GM19035 (cell line): ENCODE results near the gene ANKFN1.

Source experiments
- ATAC-seq: cut with Tn5 transposase; IDR thresholded peaks from one replicate; pipeline ENCODE4 v1.9.1; 2021; ENCODE audit not compliant: unreplicated experiment

The ANKFN1 gene

DNA sequence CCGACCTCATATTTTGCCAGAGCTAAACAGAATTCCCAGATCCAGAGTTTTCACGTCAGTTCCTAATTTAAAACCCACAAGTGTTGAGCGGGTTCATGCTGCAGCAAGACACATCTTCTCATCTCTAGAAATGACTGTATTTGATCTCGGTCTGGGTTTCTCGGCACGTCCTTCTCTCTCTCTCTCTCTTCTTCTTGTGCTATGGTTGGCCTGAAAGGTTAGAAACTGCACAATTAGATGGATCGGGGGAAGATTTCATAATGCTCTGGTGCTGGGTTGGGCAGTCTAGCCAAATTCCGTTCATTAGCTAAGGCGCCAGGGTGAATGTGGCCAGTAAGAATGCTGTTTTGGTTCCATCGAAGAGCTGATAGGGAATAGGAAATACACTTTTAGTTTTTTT is 281.3 kb downstream of the ANKFN1 start:
- no peak for ATAC-seq

- no peak for ATAC-seq
Observed at GRCh38 chr17:56436142-56436541, 282.9 kb downstream of the ANKFN1 start.

GRCh38 chr17:56440419-56440818 is 287.1 kb downstream of the ANKFN1 start:
- no peak for ATAC-seq

DNA sequence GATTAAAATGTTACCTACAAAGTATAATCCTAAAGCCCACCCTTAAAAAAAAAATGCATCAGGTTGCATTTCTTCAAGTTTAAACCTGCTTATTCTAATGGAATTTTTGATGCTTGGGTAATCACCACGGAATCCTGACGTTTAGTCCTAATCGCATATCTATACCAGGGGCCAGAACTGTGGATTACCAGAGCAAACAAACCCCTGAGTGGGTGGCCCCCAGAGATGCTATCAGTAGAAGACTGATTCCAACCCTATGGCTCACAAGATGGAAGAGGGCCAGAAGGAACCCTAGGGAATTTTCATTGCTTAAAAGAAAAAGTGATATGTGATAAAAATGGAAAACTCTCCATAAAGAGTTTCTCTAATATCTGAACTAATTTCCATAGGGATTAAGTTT is 288.0 kb downstream of the ANKFN1 start:
- no peak for ATAC-seq

GRCh38 chr17:56445692-56446411 is 292.6 kb downstream of the ANKFN1 start:
- no peak for ATAC-seq

GRCh38 chr17:56447171-56447570 is 293.9 kb downstream of the ANKFN1 start:
- no peak for ATAC-seq

GRCh38 chr17:56448371-56448770 is 295.1 kb downstream of the ANKFN1 start:
- ATAC-seq, result no peak

DNA sequence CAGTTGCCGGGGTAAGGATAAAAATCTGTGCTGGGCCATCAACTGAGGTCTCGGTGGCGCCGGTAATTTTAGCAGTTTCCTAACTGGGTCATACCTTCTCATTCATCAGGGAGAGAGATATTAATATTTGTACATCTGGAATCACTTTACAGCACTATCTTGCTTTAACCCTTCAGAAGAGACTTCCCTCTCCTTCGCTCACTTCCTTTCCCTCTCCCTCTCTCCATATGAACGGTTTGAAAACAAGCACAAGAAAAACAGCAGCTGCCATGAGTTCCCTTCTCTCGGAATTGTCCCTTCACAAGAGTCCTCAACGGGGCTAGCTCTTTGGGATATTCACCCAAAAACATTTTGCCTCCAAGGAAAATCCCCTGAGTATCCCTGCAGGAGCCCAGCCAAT is 295.9 kb downstream of the ANKFN1 start:
- no peak for ATAC-seq

DNA sequence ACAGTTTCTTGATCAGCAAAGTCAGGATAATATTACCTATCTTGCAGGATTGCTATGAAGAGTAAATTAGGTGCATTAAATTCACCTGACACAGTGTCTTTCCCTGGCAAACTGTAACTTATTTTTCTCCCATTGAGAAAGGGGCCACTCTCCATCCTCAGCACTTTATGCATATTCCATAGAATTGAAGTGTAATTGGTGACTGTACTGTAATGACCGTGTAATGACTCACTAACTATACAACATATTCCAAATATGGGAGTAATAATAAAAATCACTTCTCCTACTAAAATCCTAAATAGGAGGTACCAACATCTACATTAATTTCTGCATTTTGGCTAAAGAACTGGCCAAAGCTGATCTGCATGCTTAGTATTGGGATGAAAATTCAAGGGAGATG is 298.4 kb downstream of the ANKFN1 start:
- no peak for ATAC-seq

DNA sequence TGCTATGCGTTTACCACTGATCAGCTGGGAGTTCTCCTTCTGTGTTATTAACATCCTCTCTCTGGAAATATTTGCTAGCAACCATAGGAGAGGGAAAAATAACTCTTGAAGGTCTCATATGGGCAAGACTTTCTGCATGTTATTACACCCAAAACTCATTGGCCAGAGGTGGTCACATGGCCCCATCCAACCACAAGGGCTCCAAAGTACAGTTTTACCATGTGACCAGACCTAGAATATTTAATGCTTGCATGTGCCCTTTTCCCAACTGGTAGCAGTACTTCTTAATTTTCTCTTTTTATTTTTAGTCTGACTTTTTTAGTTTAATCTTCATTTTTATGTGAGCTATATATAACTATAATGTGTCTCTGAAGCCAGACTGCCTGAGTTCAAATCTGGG is 299.2 kb downstream of the ANKFN1 start:
- ATAC-seq, result no peak

GRCh38 chr17:56457501-56457900 is 304.2 kb downstream of the ANKFN1 start:
- no peak for ATAC-seq

GRCh38 chr17:56465886-56466285 is 312.6 kb downstream of the ANKFN1 start:
- ATAC-seq, result no peak

DNA sequence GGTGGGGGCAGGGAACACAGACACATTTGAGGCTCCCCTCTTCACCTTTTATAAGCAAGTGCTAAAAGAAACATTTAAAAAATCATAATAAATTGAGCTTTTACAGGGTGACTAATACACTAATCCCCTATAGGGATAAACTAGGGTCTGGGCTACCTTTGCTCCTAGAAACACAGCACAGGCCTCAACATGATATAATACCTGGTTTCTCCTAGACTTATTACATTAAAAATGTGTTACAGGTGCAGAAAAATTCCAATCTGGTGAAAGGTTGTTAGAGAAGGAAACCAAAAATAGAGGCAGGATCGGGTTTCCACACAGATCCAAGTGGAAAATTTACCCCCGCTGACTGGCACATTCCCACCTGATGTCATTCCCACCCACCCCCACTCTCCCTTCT is 315.6 kb downstream of the ANKFN1 start:
- no peak for ATAC-seq

- no peak for ATAC-seq
Observed at GRCh38 chr17:56471696-56472095, 318.4 kb downstream of the ANKFN1 start.

GRCh38 chr17:56475116-56475515 is 321.8 kb downstream of the ANKFN1 start:
- no peak for ATAC-seq

GRCh38 chr17:56478836-56479447 is 325.7 kb downstream of the ANKFN1 start:
- ATAC-seq, result no peak

GRCh38 chr17:56480501-56480900 is 327.2 kb downstream of the ANKFN1 start:
- ATAC-seq, result no peak

DNA sequence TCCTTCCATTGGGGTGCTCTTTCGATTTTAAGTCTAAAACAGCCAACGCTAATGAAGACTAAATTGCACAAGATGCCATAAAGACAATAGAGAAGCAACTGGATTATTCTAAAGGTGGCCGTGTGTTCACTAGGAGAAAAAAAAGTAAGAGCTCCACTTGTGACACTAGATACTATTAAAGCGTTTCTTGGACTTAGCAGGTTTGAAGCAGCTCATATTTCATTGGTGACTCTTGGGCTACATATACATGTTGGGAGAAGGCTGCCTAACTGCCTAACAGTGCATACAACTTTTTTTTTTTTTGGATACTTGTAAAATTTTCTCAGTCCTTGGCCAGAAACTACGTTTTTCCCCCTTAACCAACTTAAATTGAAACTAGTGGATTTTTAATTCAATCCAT is 328.4 kb downstream of the ANKFN1 start:
- no peak for ATAC-seq

DNA sequence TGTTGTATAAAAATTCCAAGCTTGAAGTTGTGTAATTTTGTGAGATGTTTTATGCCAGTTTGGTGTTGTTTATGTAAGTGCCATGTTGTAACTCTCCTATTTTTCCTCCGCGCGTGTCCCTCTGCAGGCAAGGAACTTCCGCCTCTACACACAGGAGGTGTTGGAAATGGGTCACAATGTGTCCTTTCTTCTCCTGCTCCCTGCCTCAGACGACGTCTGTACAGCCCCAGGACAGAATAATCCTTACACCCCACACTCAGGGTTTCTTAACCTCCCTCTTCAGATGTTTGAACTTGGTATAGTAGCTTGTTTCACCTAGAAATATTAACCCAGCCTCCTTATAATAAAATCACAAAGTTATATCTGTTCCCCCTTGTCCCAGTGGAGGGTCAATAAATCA is 329.0 kb downstream of the ANKFN1 start:
- ATAC-seq, result no peak

- ATAC-seq, result no peak
Observed at GRCh38 chr17:56486732-56487131, 333.5 kb downstream of the ANKFN1 start.

DNA sequence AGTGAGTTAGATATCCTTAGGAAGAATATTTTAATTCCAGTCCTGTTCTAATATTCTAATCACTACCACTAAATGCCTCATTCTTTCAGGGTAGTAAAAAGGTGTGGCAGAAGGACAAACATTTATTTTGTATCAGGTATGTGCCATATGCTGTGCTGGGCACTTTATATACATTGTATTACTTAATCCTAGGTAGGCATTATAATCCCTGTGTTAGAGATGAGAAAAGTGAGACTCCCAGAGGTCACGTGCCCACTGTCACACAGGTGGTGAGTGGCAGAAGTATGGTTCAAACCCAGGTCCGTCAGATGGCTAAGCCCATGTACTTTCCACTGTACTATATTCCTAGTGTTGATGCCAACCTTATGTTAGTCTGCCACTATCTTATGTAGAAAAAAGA is 335.5 kb downstream of the ANKFN1 start:
- no peak for ATAC-seq

DNA sequence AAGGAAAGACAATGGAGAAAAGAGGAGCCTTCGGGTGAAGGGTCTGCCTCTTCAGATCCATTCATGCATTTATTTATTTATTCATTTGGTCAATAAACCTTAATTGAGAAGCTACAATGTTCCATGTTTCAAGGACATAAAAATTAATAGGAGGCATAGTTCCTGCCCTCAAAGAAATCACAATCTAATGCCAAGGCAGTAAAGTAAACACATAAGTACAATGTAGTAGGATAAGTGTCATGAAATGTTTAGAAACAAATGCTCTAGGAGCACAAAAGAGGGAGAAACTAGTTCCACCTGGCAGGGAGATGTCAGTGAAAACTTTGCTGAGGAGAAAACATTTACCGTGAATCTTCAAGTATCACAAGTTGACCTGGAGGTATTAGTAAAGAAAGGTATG is 336.7 kb downstream of the ANKFN1 start:
- ATAC-seq, result no peak

DNA sequence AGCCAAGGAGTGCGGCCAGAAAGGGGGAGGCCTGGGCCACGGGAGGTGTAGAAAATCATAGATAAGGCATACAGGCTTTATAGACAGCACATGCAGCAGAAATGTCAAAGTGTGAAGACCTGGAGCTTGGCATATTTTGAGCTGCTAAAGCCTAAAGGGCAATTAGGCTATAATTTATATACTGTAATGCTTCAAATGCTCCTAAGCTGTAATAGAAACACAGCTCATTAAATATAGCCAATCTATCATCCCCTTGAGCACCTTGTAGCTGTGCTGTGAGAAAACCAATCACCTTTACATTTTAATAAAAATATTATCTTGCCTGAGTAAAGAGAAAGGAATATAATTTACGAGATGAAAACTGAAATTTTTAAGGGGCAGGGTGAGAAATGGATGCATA is 342.3 kb downstream of the ANKFN1 start:
- no peak for ATAC-seq
